ENCODE measurements around the gene NRL. TPM values are rescaled to one million over a fixed set of nuclear protein-coding genes. Genes with fewer than 3 reads are reported as not detected.

The NRL gene
- polyA plus RNA-seq, 2 of the 4 experiments (the other 2 are of a cell fraction), result 0.93 to 0.97 TPM

- ATAC-seq (peak; percentile 14 to 24; a peak in 5 of 6 replicates), FAIRE-seq (no peak), DNase-seq (ENCODE audit: low read depth in 1 of 2, low spot score in 1 of 2) (no peak)
- Histone ChIP-seq H3K4me3 (peak overlapping the region; percentile 62), H3K4me1 (peaks cover 17% of the 10 kb centered on the region; the same call in 1 of the 3 replicates), H3K4me2 (peak overlapping the region; percentile 78), H3K27ac (peak overlapping the region; percentile 95 to 96), H3K9me3 (no peaks in the 10 kb centered on the region)
- ChIA-PET POLR2A (interaction anchor here (1.3 to 2.9 kb wide), 8 partner anchors 10 to 77 kb away, joined by 4 to 55 read pairs (median 22); partner anchors contain the start of genes CARMIL3, EMC9, IRF9 and PCK2), CTCF (interaction anchor here (1.1 to 5.6 kb wide), 5 partner anchors 11 to 58 kb away, joined by 4 to 44 read pairs (median 6); partner anchors contain the start of gene IRF9)
- TF ChIP-seq FOXS1 (CRISPR knock-in tag; IDR thresholded peaks at IDR 0.05), result no peak
- TF ChIP-seq REST (IDR thresholded peaks at IDR 0.05), result no peak
- no peak for TF ChIP-seq RARB (CRISPR knock-in tag; IDR thresholded peaks at IDR 0.05)
- no peak for TF ChIP-seq MAZ (IDR thresholded peaks at IDR 0.05; ENCODE audit: borderline replicate concordance, low read depth, low read length)
- TF ChIP-seq EHF (CRISPR knock-in tag; IDR thresholded peaks at IDR 0.05), result no peak
- no peak for TF ChIP-seq SMC3 (IDR thresholded peaks at IDR 0.05)
- TF ChIP-seq KDM1A (IDR thresholded peaks at IDR 0.05; ENCODE audit: low read depth), result no peak
- TF ChIP-seq HES2 (IDR thresholded peaks at IDR 0.05), result no peak
- no peak for TF ChIP-seq POLR2A (IDR thresholded peaks at IDR 0.05; ENCODE audit: low read length)
- no peak for TF ChIP-seq EP300 (IDR thresholded peaks at IDR 0.05)
- no peak for TF ChIP-seq TFCP2L1 (CRISPR knock-in tag; IDR thresholded peaks at IDR 0.05)
- TF ChIP-seq RNF2 (IDR thresholded peaks at IDR 0.05; ENCODE audit: borderline replicate concordance, low read depth), result no peak
- no peak for TF ChIP-seq PBX3 (IDR thresholded peaks at IDR 0.05)
- TF ChIP-seq NFE2L2 (conservative IDR thresholded peaks at IDR 0.05; ENCODE audit: low read length), result no peak
- TF ChIP-seq SREBF2 (IDR thresholded peaks at IDR 0.05), result no peak
- no peak for TF ChIP-seq RAD21 (conservative IDR thresholded peaks at IDR 0.05 in 1 of 2, IDR thresholded peaks at IDR 0.05 in 1 of 2)
- no peak for TF ChIP-seq ZNF302 (CRISPR knock-in tag; IDR thresholded peaks at IDR 0.05)
- WGBS (ENCODE audit: missing lambda C conversion rate), result 42% methylated on average over 15 of the region's 15 CpGs
These were observed 1.4 kb downstream of the NRL start for GRCh38 chr14:24113379-24113800.

- Histone ChIP-seq H3K4me1 (peaks cover 10% of the 10 kb centered on the region; the same call in 1 of the 3 replicates), H3K9me3 (no peaks in the 10 kb centered on the region), H3K27ac (no peak overlapping the region), H3K4me2 (no peak overlapping the region), H3K4me3 (no peak overlapping the region)
- FAIRE-seq (no peak), DNase-seq (ENCODE audit: low read depth in 1 of 2, low spot score in 1 of 2) (no peak), ATAC-seq (no peak)
- 67% methylated on average over 1 of the region's 1 CpG for WGBS (ENCODE audit: missing lambda C conversion rate)
- ChIA-PET CTCF (interaction anchor here (0.9 to 13.3 kb wide), 9 partner anchors 15 to 51 kb away, joined by 3 to 244 read pairs (median 4); partner anchors contain the start of genes IRF9, PCK2 and RNF31), POLR2A (interaction anchor here (6.1 kb wide), 1 partner anchor 17 kb away, joined by 38 read pairs; the partner anchor contains the start of gene PCK2)
- TF ChIP-seq CHD4 (IDR thresholded peaks at IDR 0.05; ENCODE audit: borderline replicate concordance) (no peak), ELK1 (IDR thresholded peaks at IDR 0.05; ENCODE audit: low read depth, low read length) (no peak), ZSCAN20 (CRISPR knock-in tag; IDR thresholded peaks at IDR 0.05) (no peak)
These were observed 4.2 kb downstream of the NRL start for GRCh38 chr14:24110523-24110922.
